Activated B cell treated with CpG ODN at 0.5 μM for 24 hours (primary cell): ENCODE data around the gene CCR2. TPM values are rescaled to one million over a fixed set of nuclear protein-coding genes. Genes with fewer than 3 reads are reported as not detected.

Source experiments
- ATAC-seq: fragments of 200-7000 bp; cut with Tn5 transposase; one replicate; pipeline ENCODE4 v1.10.0; 2021; ENCODE audit warnings: low read depth, mild to moderate bottlenecking, moderate library complexity
- CTCF ChIA-PET: fragments of 350-600 bp; sonication (Branson Sonifier 250); formaldehyde crosslinking; loops from one replicate; lab custom pipeline; 2021; ENCODE audit warnings: antibody characterized with exemption; lab: Charles Lee
- POLR2A ChIA-PET: fragments of 350-600 bp; sonication (Branson Sonifier 250); formaldehyde crosslinking; loops from one replicate; lab custom pipeline; 2021; ENCODE audit warnings: antibody characterized with exemption; lab: Charles Lee
- DNase-seq: peaks from one replicate; pipeline ENCODE4 v3.0.0; 2022
- H3K27ac Mint-ChIP-seq: one replicate; pipeline ENCODE4 v1.8.0; 2020; ENCODE audit warnings: mixed read lengths
- H3K27me3 Mint-ChIP-seq: one replicate; pipeline ENCODE4 v1.8.0; 2021; ENCODE audit warnings: mixed read lengths
- H3K36me3 Mint-ChIP-seq: one replicate; pipeline ENCODE4 v1.8.0; 2021; ENCODE audit warnings: low read depth, mixed read lengths
- H3K4me1 Mint-ChIP-seq: one replicate; pipeline ENCODE4 v1.8.0; 2021; ENCODE audit warnings: mixed read lengths
- H3K4me3 Mint-ChIP-seq: one replicate; pipeline ENCODE4 v1.8.0; 2020; ENCODE audit warnings: mild to moderate bottlenecking, mixed read lengths
- H3K9me3 Mint-ChIP-seq: one replicate; pipeline ENCODE4 v1.8.0; 2020; ENCODE audit warnings: mixed read lengths
- CTCF ChIP-seq: fragments of 200-600 bp; IDR thresholded peaks from one replicate; pipeline ENCODE4 v1.8.0; 2022; ENCODE audit warnings: antibody characterized with exemption, mild to moderate bottlenecking
- intact Hi-C: fragments of 100-400 bp; cut with micrococcal nuclease; formaldehyde crosslinking; loops from one replicate; pipeline ENCODE4 v1.15.1; 2024
- total RNA-seq: library from RNA; stranded (reverse); gene quantifications from 2 replicates; pipeline ENCODE4 v1.2.3, GENCODE V29; 2022

CCR2 gene
- total RNA-seq, 1 donor from 2014 or later: 0.16 TPM

- no peaks in the 10 kb centered on the region for H3K36me3 Mint-ChIP-seq
- POLR2A ChIA-PET: interaction anchor here (1.3 kb wide), 1 partner anchor 9 kb away, joined by 3 read pairs; no protein-coding TSS in a partner anchor
Observed at GRCh38 chr3:46374755-46375154, 20.8 kb downstream of the CCR2 start.

GRCh38 chr3:46375218-46375617, 21.3 kb downstream of the CCR2 start:
- H3K27me3 Mint-ChIP-seq: peaks cover 2% of the 10 kb centered on the region
- no peaks in the 10 kb centered on the region for H3K9me3 Mint-ChIP-seq
- H3K36me3 Mint-ChIP-seq: no peaks in the 10 kb centered on the region
- ATAC-seq (no peak), DNase-seq (no peak)
- CTCF ChIA-PET: interaction anchor here (0.7 to 1.3 kb wide), 4 partner anchors 8 to 296 kb away, joined by 3 to 5 read pairs (median 4); no protein-coding TSS in a partner anchor
- TF ChIP-seq CTCF: no peak
- POLR2A ChIA-PET: interaction anchor here (1.3 kb wide), 1 partner anchor 8 kb away, joined by 3 read pairs; no protein-coding TSS in a partner anchor
- H3K27ac Mint-ChIP-seq: no peak overlapping the region
- H3K4me3 Mint-ChIP-seq: no peak overlapping the region
- peaks cover 32% of the 10 kb centered on the region for H3K4me1 Mint-ChIP-seq
- intact Hi-C loops: loop anchor here (5.0 to 10.0 kb wide), 2 partner anchors 610 to 1338 kb away; no protein-coding TSS in a partner anchor

More at GRCh38 chr3:46374755-46375154, 20.8 kb downstream of the CCR2 start:
- peaks cover 2% of the 10 kb centered on the region for H3K27me3 Mint-ChIP-seq
- no peak overlapping the region for H3K27ac Mint-ChIP-seq
- H3K9me3 Mint-ChIP-seq: no peaks in the 10 kb centered on the region
- CTCF ChIA-PET: interaction anchor here (0.7 to 1.3 kb wide), 5 partner anchors 9 to 436 kb away, joined by 3 to 5 read pairs (median 3); no protein-coding TSS in a partner anchor
- DNase-seq (no peak), ATAC-seq (no peak)
- no peak for TF ChIP-seq CTCF
- H3K4me1 Mint-ChIP-seq: peaks cover 31% of the 10 kb centered on the region
- intact Hi-C loops: loop anchor here (5.0 to 10.0 kb wide), 2 partner anchors 610 to 1337 kb away; no protein-coding TSS in a partner anchor
- H3K4me3 Mint-ChIP-seq: no peak overlapping the region

GRCh38 chr3:46375814-46376213, 21.9 kb downstream of the CCR2 start:
- CTCF ChIA-PET: interaction anchor here (3.1 kb wide), 1 partner anchor 99 kb away, joined by 31 read pairs; no protein-coding TSS in a partner anchor
- Mint-ChIP-seq H3K4me3 (no peak overlapping the region), H3K4me1 (peaks cover 34% of the 10 kb centered on the region), H3K27me3 (peaks cover 2% of the 10 kb centered on the region), H3K36me3 (no peaks in the 10 kb centered on the region), H3K27ac (no peak overlapping the region), H3K9me3 (no peaks in the 10 kb centered on the region)
- intact Hi-C loops: loop anchor here (5.0 to 10.0 kb wide), 2 partner anchors 611 to 1339 kb away; no protein-coding TSS in a partner anchor
- TF ChIP-seq CTCF: no peak
- POLR2A ChIA-PET: no interaction called here
- ATAC-seq: no peak
- DNase-seq: no peak

- Mint-ChIP-seq H3K27me3 (no peaks in the 10 kb centered on the region), H3K9me3 (no peaks in the 10 kb centered on the region), H3K36me3 (no peaks in the 10 kb centered on the region), H3K27ac (no peak overlapping the region), H3K4me3 (no peak overlapping the region), H3K4me1 (peaks cover 43% of the 10 kb centered on the region)
- ChIA-PET CTCF (interaction anchor here (0.7 to 3.1 kb wide), 22 partner anchors 9 to 684 kb away, joined by 3 to 40 read pairs (median 4); partner anchors contain the start of genes CCR1 and CCR5), POLR2A (interaction anchor here (0.7 to 0.9 kb wide), 2 partner anchors 286 to 650 kb away, joined by 5 read pairs; no protein-coding TSS in a partner anchor)
- no peak for TF ChIP-seq CTCF
- peak; percentile 42 for DNase-seq
- ATAC-seq: peak; percentile 40
- intact Hi-C loops: loop anchor here (1.0 to 10.0 kb wide), 3 partner anchors 440 to 1341 kb away; no protein-coding TSS in a partner anchor
Observed at GRCh38 chr3:46378426-46378942, 24.6 kb downstream of the CCR2 start.
